Hepatocyte (in vitro differentiated cells): Measurements from ENCODE around the gene SHANK3. TPM values are rescaled to one million over a fixed set of nuclear protein-coding genes. Genes with fewer than 3 reads are reported as not detected.

ENCODE experiments used
- DNase-seq: peaks from one replicate; pipeline ENCODE4 v3.0.0-alpha.2; 2016; ENCODE audit warnings: low spot score
- H2AFZ ChIP-seq: fragments of 200-600 bp; sonication (generic); 2 replicates; pipeline ENCODE4 v1.6.0; 2016; ENCODE audit warnings: antibody characterized with exemption, mild to moderate bottlenecking
- H3K27ac ChIP-seq: fragments of 200-600 bp; sonication (generic); 2 replicates; pipeline ENCODE4 v1.5.1; 2016; ENCODE audit warnings: mild to moderate bottlenecking
- H3K27me3 ChIP-seq: fragments of 200-600 bp; sonication (generic); 2 replicates; pipeline ENCODE4 v1.6.1; 2016
- H3K36me3 ChIP-seq: fragments of 200-600 bp; sonication (generic); replicated peaks from 2 replicates; pipeline ENCODE4 v1.5.1; 2016; ENCODE audit warnings: low read depth; ENCODE audit not compliant: insufficient read depth
- H3K4me1 ChIP-seq: fragments of 200-600 bp; sonication (generic); 2 replicates; pipeline ENCODE4 v1.5.1; 2016; ENCODE audit warnings: mild to moderate bottlenecking, moderate library complexity; ENCODE audit not compliant: insufficient read depth
- H3K4me2 ChIP-seq: fragments of 200-600 bp; sonication (generic); 2 replicates; pipeline ENCODE4 v1.6.0; 2016
- H3K4me3 ChIP-seq: fragments of 200-600 bp; sonication (generic); 2 replicates; pipeline ENCODE4 v1.5.1; 2016; ENCODE audit warnings: mild to moderate bottlenecking
- H3K79me2 ChIP-seq: fragments of 200-600 bp; sonication (generic); 2 replicates; pipeline ENCODE4 v1.6.0; 2017; ENCODE audit warnings: mild to moderate bottlenecking
- H3K9me2 ChIP-seq: fragments of 200-600 bp; sonication (generic); replicated peaks from 2 replicates; pipeline ENCODE4 v1.6.0; 2017; ENCODE audit warnings: mild to moderate bottlenecking; ENCODE audit not compliant: insufficient read depth
- H3K9me3 ChIP-seq: fragments of 200-600 bp; sonication (generic); 2 replicates; pipeline ENCODE4 v1.5.1; 2016; ENCODE audit warnings: low read depth, mild to moderate bottlenecking
- H4K20me1 ChIP-seq: fragments of 200-600 bp; sonication (generic); 2 replicates; pipeline ENCODE4 v1.6.0; 2016; ENCODE audit warnings: mild to moderate bottlenecking; ENCODE audit not compliant: insufficient read depth, poor library complexity, severe bottlenecking
- EZH2 ChIP-seq: fragments of 200-600 bp; sonication (generic); IDR thresholded peaks from 2 replicates; pipeline ENCODE4 v1.6.1; 2016; ENCODE audit warnings: antibody characterized with exemption, mild to moderate bottlenecking, borderline replicate concordance
- EZH2phosphoT487 ChIP-seq: fragments of 200-600 bp; sonication (generic); IDR thresholded peaks from one replicate; pipeline ENCODE4 v1.6.1; 2018; ENCODE audit warnings: antibody characterized with exemption, mild to moderate bottlenecking, low read depth, moderate library complexity; ENCODE audit not compliant: unreplicated experiment, severe bottlenecking
- WGBS: methylation state at CpG from one replicate; pipeline ENCODE4 v1.1.6; 2016; ENCODE audit warnings: low lambda C conversion rate; ENCODE audit errors: missing lambda C conversion rate; 5-methylcytosine and 5-hydroxymethylcytosine counted together
- polyA plus RNA-seq: library from polyadenylated mRNA; unstranded; fragments of >200 nt; fragmentation: Nextera tagmentation; extraction: Ambion mirVana; gene quantifications from 2 replicates; pipeline ENCODE4 v1.2.1, GENCODE V29; 2016
- total RNA-seq: library from RNA; depleted of rRNA; stranded (reverse); fragments of >200 nt; gene quantifications from 2 replicates; pipeline ENCODE4 v1.2.3, GENCODE V29; 2014
- TF ChIP-seq, protein P1 (sequence below): fragments of 200-600 bp; sonication (generic); IDR thresholded peaks from 2 replicates; pipeline ENCODE4 v1.5.1; 2016; ENCODE audit warnings: antibody characterized with exemption, mild to moderate bottlenecking; ENCODE audit not compliant: poor library complexity

Gene SHANK3
- total and polyA plus RNA-seq, 2 experiments from 2014 or later, result 1.9 to 2.9 TPM

DNA sequence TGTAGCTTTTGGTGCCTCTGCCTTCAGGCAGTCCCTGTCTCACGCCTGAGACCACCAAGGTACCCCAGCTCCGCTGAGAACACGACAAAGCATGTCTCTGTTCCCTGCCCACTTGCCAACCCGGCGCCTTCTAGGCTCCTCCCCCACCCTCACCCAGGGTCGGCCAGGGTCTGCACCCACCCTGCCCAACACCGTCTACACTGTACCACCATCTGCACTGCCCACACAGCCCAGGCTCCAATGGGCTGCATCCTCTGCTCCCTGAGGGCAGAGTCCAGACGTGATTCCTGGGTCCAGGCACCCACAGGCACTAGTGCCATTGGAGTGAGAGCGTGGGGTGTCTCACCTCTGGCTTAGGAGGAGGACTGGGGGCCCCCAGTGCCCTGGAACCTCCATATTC is 42.6 kb downstream of the SHANK3 start:
- TF ChIP-seq EZH2phosphoT487 (no peak), EZH2 (no peak)
- TF ChIP-seq, protein P1, sequence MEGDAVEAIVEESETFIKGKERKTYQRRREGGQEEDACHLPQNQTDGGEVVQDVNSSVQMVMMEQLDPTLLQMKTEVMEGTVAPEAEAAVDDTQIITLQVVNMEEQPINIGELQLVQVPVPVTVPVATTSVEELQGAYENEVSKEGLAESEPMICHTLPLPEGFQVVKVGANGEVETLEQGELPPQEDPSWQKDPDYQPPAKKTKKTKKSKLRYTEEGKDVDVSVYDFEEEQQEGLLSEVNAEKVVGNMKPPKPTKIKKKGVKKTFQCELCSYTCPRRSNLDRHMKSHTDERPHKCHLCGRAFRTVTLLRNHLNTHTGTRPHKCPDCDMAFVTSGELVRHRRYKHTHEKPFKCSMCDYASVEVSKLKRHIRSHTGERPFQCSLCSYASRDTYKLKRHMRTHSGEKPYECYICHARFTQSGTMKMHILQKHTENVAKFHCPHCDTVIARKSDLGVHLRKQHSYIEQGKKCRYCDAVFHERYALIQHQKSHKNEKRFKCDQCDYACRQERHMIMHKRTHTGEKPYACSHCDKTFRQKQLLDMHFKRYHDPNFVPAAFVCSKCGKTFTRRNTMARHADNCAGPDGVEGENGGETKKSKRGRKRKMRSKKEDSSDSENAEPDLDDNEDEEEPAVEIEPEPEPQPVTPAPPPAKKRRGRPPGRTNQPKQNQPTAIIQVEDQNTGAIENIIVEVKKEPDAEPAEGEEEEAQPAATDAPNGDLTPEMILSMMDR, result no peak
- no peak overlapping the region for H3K27ac ChIP-seq
- H3K79me2 ChIP-seq, result no peaks in the 10 kb centered on the region
- H3K9me3 ChIP-seq, result no peaks in the 10 kb centered on the region
- 89% methylated on average over 8 of the region's 9 CpGs for WGBS
- no peak overlapping the region for H3K4me3 ChIP-seq
- H3K4me1 ChIP-seq, result no peaks in the 10 kb centered on the region
- no peaks in the 10 kb centered on the region for H3K36me3 ChIP-seq
- no peak for DNase-seq
- no peak overlapping the region for H2AFZ ChIP-seq
- peaks cover 18% of the 10 kb centered on the region for H3K27me3 ChIP-seq
- no peaks in the 10 kb centered on the region for H4K20me1 ChIP-seq
- no peak overlapping the region for H3K4me2 ChIP-seq
- H3K9me2 ChIP-seq, result no peaks in the 10 kb centered on the region

DNA sequence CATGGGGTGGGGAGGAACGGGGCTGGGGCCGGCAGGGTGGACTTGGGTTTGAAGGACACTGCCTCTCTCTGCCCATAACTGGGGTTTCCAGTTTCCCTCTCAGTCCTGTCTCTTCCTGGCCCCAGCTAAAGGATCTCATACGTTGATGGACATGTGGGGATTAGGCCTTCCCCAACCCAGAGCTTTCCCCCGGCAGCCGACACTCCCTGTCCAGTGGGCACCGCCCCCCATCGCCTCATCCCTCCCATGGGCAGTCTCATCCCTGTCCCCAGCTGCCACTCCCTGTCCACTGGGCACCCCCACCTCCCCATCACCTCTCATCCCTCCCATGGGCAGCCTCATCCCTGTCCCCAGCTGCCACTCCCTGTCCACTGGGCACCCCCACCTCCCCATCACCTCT is 43.2 kb downstream of the SHANK3 start:
- no peak overlapping the region for H3K27ac ChIP-seq
- no peak overlapping the region for H3K4me3 ChIP-seq
- H3K27me3 ChIP-seq, result peaks cover 18% of the 10 kb centered on the region
- no peak for TF ChIP-seq EZH2
- no peak for TF ChIP-seq EZH2phosphoT487
- TF ChIP-seq, protein P1, result no peak
- no peaks in the 10 kb centered on the region for H4K20me1 ChIP-seq
- no peak for DNase-seq
- WGBS, result 96% methylated on average over 3 of the region's 7 CpGs
- H3K4me2 ChIP-seq, result no peak overlapping the region
- H3K9me3 ChIP-seq, result no peaks in the 10 kb centered on the region
- no peaks in the 10 kb centered on the region for H3K79me2 ChIP-seq
- H3K9me2 ChIP-seq, result no peaks in the 10 kb centered on the region
- H3K4me1 ChIP-seq, result no peaks in the 10 kb centered on the region
- H3K36me3 ChIP-seq, result no peaks in the 10 kb centered on the region
- H2AFZ ChIP-seq, result no peak overlapping the region

DNA sequence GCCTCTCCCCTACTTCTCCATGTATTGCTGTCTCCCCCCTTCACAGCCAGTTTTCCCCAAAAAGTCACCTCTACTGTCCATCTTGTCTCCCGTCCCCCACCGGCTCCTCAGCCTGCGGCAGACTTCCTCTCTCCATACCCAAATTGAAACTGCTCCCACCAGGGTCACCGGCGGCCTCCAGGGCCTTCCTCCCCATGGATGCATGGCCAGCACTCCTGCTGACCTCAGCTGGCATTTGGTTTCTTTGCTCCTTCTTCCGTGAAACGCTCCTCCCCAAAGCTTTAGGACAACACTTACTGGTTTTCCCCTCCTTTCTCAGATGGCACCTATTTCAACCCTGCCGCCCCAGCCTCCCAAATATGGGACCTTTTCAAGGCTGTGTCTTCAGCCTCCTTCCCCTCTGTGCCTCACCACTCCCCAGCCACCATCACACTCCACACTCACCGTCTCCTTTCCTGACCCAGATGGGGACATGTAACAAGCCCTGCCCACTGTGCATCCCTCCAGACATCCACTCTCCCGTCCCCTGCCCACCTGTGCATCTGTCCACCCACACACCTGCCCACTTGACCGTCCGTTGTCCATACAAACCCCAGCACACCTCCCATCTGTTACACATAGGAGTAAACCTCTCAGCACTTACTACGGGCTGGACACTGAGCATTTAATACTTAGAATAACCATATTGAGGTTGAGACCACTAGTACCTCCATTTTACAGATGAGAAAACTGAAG is 43.8 kb downstream of the SHANK3 start:
- H4K20me1 ChIP-seq, result no peaks in the 10 kb centered on the region
- no peaks in the 10 kb centered on the region for H3K36me3 ChIP-seq
- no peak overlapping the region for H3K4me3 ChIP-seq
- TF ChIP-seq, protein P1, result no peak
- TF ChIP-seq EZH2 (no peak), EZH2phosphoT487 (no peak)
- no peaks in the 10 kb centered on the region for H3K4me1 ChIP-seq
- H3K9me2 ChIP-seq, result no peaks in the 10 kb centered on the region
- H3K4me2 ChIP-seq, result no peak overlapping the region
- H3K9me3 ChIP-seq, result no peaks in the 10 kb centered on the region
- 97% methylated on average over 13 of the region's 13 CpGs for WGBS
- peaks cover 25% of the 10 kb centered on the region for H3K27me3 ChIP-seq
- DNase-seq, result no peak
- H3K27ac ChIP-seq, result no peak overlapping the region
- H2AFZ ChIP-seq, result no peak overlapping the region
- no peaks in the 10 kb centered on the region for H3K79me2 ChIP-seq
